Measurements from ENCODE around the gene CBX5. TPM values are rescaled to one million over a fixed set of nuclear protein-coding genes. Genes with fewer than 3 reads are reported as not detected.

Gene CBX5
- total RNA-seq, 1 donor from 2014 or later: 271 TPM

DNA sequence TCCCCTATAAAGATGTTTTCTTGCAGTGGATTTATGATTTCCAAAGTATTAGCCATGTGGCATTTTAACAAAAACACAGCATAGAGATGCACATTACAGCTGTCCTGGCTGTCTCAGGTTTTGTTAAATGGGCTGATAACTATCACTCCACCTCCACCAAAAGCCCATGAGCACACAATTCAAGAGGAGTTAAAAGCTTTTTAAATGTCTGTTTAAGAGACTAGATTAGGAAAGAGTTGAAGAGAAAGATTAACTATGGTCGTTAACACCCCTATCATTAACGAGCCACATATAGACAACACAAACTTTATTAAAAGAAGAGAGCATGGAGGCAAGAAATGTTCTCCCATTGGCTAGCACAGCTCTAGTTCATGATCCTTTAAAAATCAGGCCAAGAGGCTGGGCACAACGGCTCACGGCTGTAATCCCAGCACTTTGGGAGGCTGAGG, 14.5 kb downstream of the CBX5 start:
- peak overlapping the region; percentile 73 for H3K27ac Mint-ChIP-seq
- no peaks in the 10 kb centered on the region for H3K9me3 Mint-ChIP-seq (ENCODE audit: low read depth)
- no peaks in the 10 kb centered on the region for H3K27me3 Mint-ChIP-seq
- peaks cover 8% of the 10 kb centered on the region for H3K36me3 Mint-ChIP-seq (ENCODE audit: insufficient read depth)
- TF ChIP-seq, protein P1, sequence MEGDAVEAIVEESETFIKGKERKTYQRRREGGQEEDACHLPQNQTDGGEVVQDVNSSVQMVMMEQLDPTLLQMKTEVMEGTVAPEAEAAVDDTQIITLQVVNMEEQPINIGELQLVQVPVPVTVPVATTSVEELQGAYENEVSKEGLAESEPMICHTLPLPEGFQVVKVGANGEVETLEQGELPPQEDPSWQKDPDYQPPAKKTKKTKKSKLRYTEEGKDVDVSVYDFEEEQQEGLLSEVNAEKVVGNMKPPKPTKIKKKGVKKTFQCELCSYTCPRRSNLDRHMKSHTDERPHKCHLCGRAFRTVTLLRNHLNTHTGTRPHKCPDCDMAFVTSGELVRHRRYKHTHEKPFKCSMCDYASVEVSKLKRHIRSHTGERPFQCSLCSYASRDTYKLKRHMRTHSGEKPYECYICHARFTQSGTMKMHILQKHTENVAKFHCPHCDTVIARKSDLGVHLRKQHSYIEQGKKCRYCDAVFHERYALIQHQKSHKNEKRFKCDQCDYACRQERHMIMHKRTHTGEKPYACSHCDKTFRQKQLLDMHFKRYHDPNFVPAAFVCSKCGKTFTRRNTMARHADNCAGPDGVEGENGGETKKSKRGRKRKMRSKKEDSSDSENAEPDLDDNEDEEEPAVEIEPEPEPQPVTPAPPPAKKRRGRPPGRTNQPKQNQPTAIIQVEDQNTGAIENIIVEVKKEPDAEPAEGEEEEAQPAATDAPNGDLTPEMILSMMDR (IDR thresholded peaks at IDR 0.05; ENCODE audit: unreplicated experiment): no peak
- peaks cover 20% of the 10 kb centered on the region for H3K4me1 Mint-ChIP-seq (ENCODE audit: low read depth)
- H3K4me3 Mint-ChIP-seq (ENCODE audit: low read depth): no peak overlapping the region
- DNase-seq (ENCODE audit: low spot score, unreplicated experiment): no peak

DNA sequence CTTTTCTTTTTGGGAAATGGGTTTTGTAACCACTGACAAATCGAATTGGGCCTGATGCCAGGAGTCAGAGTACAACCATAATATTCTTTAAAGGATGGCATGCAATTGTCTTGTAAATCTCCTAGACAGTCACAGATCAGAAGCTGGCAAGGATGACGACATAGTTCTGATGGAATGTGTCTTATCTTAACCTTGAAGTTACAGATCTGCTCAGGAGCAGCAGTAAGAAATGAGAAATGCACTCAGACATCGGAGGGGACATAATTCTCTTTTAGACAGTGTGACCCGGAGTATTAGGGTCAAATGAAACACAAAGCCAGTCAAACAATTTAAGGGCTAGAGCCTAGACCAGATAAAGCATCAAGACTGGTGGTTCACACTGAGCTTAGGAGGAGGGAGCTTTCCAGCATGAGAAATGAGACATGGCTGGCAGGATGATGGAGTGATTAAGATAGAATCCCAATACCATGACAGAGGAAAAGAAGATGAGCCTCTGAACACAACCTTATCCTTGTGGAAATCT, 17.5 kb downstream of the CBX5 start:
- Mint-ChIP-seq H3K4me3 (ENCODE audit: low read depth) (no peak overlapping the region), H3K4me1 (ENCODE audit: low read depth) (peaks cover 45% of the 10 kb centered on the region)
- TF ChIP-seq, protein P1 (IDR thresholded peaks at IDR 0.05; ENCODE audit: unreplicated experiment): no peak

DNA sequence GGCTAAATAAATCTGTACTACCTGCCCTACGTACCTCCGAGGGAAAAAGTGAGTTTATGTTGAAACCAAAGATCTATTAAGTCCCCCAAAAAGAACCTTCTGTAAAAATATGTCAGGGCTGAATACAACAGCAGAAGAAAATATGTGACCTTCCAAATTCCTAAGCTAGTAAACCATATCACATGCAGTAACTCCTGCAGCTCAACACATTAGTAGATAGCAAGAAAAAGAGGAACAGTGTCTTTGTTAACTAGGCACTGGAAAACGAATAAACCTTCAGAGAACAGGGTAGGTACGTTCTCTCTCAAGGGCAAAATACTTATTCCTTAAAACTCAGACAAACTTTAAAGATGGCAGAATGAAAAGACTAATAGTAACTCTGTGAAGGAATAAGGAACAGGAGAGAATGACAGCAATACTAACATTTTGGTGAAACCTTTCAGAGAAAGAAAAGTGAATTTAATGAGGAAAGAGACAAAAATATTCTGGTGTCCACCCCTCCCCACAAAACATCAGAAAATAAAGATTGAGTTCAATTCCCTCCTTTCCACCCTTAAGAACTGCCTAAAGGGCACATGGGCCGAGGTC, 18.0 kb downstream of the CBX5 start:
- no peaks in the 10 kb centered on the region for H3K9me3 Mint-ChIP-seq (ENCODE audit: low read depth)
- H3K27me3 Mint-ChIP-seq: no peaks in the 10 kb centered on the region
- TF ChIP-seq, protein P1 (IDR thresholded peaks at IDR 0.05; ENCODE audit: unreplicated experiment): no peak
- H3K27ac Mint-ChIP-seq: peak overlapping the region; percentile 88
- peaks cover 47% of the 10 kb centered on the region for H3K4me1 Mint-ChIP-seq (ENCODE audit: low read depth)
- peaks cover 3% of the 10 kb centered on the region for H3K36me3 Mint-ChIP-seq (ENCODE audit: insufficient read depth)
- no peak overlapping the region for H3K4me3 Mint-ChIP-seq (ENCODE audit: low read depth)
- no peak for DNase-seq (ENCODE audit: low spot score, unreplicated experiment)

More for the DNA sequence above, 17.5 kb downstream of the CBX5 start:
- peak overlapping the region; percentile 88 for H3K27ac Mint-ChIP-seq
- no peak for DNase-seq (ENCODE audit: low spot score, unreplicated experiment)
- no peaks in the 10 kb centered on the region for H3K27me3 Mint-ChIP-seq
- H3K36me3 Mint-ChIP-seq (ENCODE audit: insufficient read depth): peaks cover 2% of the 10 kb centered on the region
- no peaks in the 10 kb centered on the region for H3K9me3 Mint-ChIP-seq (ENCODE audit: low read depth)

DNA sequence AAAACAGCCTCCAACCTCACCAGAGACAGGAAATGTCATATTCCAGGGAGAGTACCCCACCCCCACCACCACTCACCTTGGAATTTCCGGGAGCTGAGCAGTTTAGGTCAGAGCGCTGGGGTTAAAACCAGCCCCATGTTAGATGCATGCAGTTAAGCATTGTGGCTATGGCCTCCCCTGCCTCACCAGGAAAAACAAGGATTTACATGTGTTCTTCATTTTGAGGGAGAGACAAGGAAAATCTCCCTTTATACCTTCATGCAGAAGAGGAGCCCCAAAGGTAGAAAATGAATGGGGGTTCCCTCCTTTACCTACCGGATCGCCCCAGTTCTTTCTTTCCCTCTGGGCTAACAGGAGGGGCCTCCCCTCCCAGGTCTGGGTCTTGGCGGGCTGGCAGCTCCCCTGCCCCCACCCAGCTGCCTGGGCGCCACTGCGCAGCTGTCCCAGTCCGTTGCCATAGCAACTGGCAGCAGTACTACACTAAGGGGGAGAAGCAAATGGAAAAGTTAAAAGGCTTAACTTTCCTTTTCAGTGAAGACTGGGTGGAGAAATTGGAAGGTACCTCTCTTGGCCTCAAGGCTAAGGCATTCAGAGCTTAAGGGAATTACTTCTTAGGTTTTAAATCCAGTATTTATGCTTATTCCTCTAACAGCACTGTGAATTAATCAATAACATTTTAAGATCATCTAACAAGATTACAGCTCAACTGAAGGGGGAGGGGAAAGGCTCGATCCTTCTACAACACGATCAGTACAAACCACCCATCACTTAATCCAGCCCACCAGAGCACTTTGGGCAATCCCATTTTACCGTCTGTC, 20.5 kb downstream of the CBX5 start:
- Mint-ChIP-seq H3K27ac (peak overlapping the region; percentile 98), H3K36me3 (ENCODE audit: insufficient read depth) (peaks cover 8% of the 10 kb centered on the region), H3K27me3 (no peaks in the 10 kb centered on the region), H3K9me3 (ENCODE audit: low read depth) (no peaks in the 10 kb centered on the region), H3K4me1 (ENCODE audit: low read depth) (peaks cover 41% of the 10 kb centered on the region), H3K4me3 (ENCODE audit: low read depth) (peak overlapping the region; percentile 75)
- TF ChIP-seq, protein P1 (IDR thresholded peaks at IDR 0.05; ENCODE audit: unreplicated experiment): no peak
- peak; percentile 65 for DNase-seq (ENCODE audit: low spot score, unreplicated experiment)

DNA sequence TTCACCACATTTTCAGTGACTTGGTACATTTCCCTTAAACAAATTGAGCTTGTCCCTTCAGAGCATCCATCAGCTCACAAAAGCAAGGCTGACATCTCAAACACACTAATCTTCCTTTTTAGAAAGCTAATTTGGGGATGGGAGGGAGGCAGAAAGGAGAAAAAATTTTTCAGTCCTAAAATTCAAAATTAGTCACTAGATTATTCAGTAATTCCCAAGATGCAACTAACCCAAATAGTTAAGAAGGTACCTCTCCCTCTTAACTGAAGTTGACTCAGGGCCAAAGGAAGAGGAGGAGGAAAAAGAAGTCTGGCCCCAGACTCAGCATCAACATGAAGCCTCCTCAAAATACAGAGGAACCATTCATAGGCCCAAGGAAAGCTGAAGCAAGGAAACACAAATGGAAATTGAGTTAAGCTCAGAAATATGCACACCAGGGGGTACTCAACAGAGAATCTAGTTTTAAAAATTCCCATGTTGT, 21.7 kb downstream of the CBX5 start:
- Mint-ChIP-seq H3K36me3 (ENCODE audit: insufficient read depth) (peaks cover 9% of the 10 kb centered on the region), H3K4me3 (ENCODE audit: low read depth) (peak overlapping the region; percentile 75), H3K27ac (peak overlapping the region; percentile 76), H3K9me3 (ENCODE audit: low read depth) (no peaks in the 10 kb centered on the region), H3K27me3 (no peaks in the 10 kb centered on the region), H3K4me1 (ENCODE audit: low read depth) (peaks cover 41% of the 10 kb centered on the region)
- no peak for DNase-seq (ENCODE audit: low spot score, unreplicated experiment)
- TF ChIP-seq, protein P1 (IDR thresholded peaks at IDR 0.05; ENCODE audit: unreplicated experiment): no peak
